Measurements from ENCODE around the gene WASF3. TPM values are rescaled to one million over a fixed set of nuclear protein-coding genes. Genes with fewer than 3 reads are reported as not detected.

The WASF3 gene
- total and polyA plus RNA-seq, 3 experiments from 2014 or later = 0.20 to 0.24 TPM; not detected in 1

- CTCF ChIA-PET = no interaction called here
- no peak overlapping the region for H3K27ac Mint-ChIP-seq
These were observed 119.7 kb downstream of the WASF3 start for GRCh38 chr13:26677156-26677555.

GRCh38 chr13:26678330-26678729, 120.8 kb downstream of the WASF3 start:
- H3K27ac Mint-ChIP-seq = no peak overlapping the region

More at GRCh38 chr13:26677156-26677555, 119.7 kb downstream of the WASF3 start:
- Histone ChIP-seq H3K36me3 (ENCODE audit: insufficient read depth, low read length) (no peaks in the 10 kb centered on the region), H3K4me1 (ENCODE audit: insufficient read depth, low read length) (no peaks in the 10 kb centered on the region), H3K27me3 (ENCODE audit: insufficient read depth, low read length, poor library complexity, severe bottlenecking) (no peaks in the 10 kb centered on the region), H3K27ac (ENCODE audit: low read depth, low read length) (no peak overlapping the region), H3K4me3 (ENCODE audit: low read length) (no peak overlapping the region), H3K9me3 (ENCODE audit: low read length) (no peaks in the 10 kb centered on the region)
- Mint-ChIP-seq H3K27me3 (peaks cover 3 to 26% of the 10 kb centered on the region in 2 donors), H3K4me1 (no peaks in the 10 kb centered on the region), H3K36me3 (no peaks in the 10 kb centered on the region), H3K9me3 (no peaks in the 10 kb centered on the region), H3K4me3 (no peak overlapping the region)
- POLR2A ChIA-PET = no interaction called here
- DNase-seq = no peak

GRCh38 chr13:26678796-26679195, 121.3 kb downstream of the WASF3 start:
- H3K9me3 Mint-ChIP-seq = no peaks in the 10 kb centered on the region
- no peaks in the 10 kb centered on the region for H3K36me3 Mint-ChIP-seq
- POLR2A ChIA-PET = no interaction called here
- no peaks in the 10 kb centered on the region for H3K9me3 ChIP-seq (ENCODE audit: low read length)
- no peaks in the 10 kb centered on the region for H3K36me3 ChIP-seq (ENCODE audit: insufficient read depth, low read length)
- no peak overlapping the region for H3K4me3 Mint-ChIP-seq
- H3K4me1 ChIP-seq (ENCODE audit: insufficient read depth, low read length) = no peaks in the 10 kb centered on the region
- no peaks in the 10 kb centered on the region for H3K4me1 Mint-ChIP-seq
- H3K27me3 ChIP-seq (ENCODE audit: insufficient read depth, low read length, poor library complexity, severe bottlenecking) = no peaks in the 10 kb centered on the region
- H3K27me3 Mint-ChIP-seq = peaks cover 3 to 29% of the 10 kb centered on the region in 2 donors
- no peak overlapping the region for H3K27ac Mint-ChIP-seq
- DNase-seq = no peak
- H3K4me3 ChIP-seq (ENCODE audit: low read length) = no peak overlapping the region
- no peak overlapping the region for H3K27ac ChIP-seq (ENCODE audit: low read depth, low read length)
- CTCF ChIA-PET = no interaction called here

More at GRCh38 chr13:26678330-26678729, 120.8 kb downstream of the WASF3 start:
- ChIA-PET POLR2A (no interaction called here), CTCF (no interaction called here)
- H3K9me3 ChIP-seq (ENCODE audit: low read length) = no peaks in the 10 kb centered on the region
- no peak for DNase-seq
- Mint-ChIP-seq H3K9me3 (no peaks in the 10 kb centered on the region), H3K4me3 (no peak overlapping the region), H3K4me1 (no peaks in the 10 kb centered on the region), H3K36me3 (no peaks in the 10 kb centered on the region), H3K27me3 (peaks cover 3 to 29% of the 10 kb centered on the region in 2 donors)
- no peaks in the 10 kb centered on the region for H3K36me3 ChIP-seq (ENCODE audit: insufficient read depth, low read length)
- H3K4me3 ChIP-seq (ENCODE audit: low read length) = no peak overlapping the region
- H3K27me3 ChIP-seq (ENCODE audit: insufficient read depth, low read length, poor library complexity, severe bottlenecking) = no peaks in the 10 kb centered on the region
- H3K4me1 ChIP-seq (ENCODE audit: insufficient read depth, low read length) = no peaks in the 10 kb centered on the region
- H3K27ac ChIP-seq (ENCODE audit: low read depth, low read length) = no peak overlapping the region

- Histone ChIP-seq H3K36me3 (ENCODE audit: insufficient read depth, low read length) (no peaks in the 10 kb centered on the region), H3K27me3 (ENCODE audit: insufficient read depth, low read length, poor library complexity, severe bottlenecking) (no peaks in the 10 kb centered on the region), H3K27ac (ENCODE audit: low read depth, low read length) (no peak overlapping the region), H3K4me3 (ENCODE audit: low read length) (no peak overlapping the region), H3K4me1 (ENCODE audit: insufficient read depth, low read length) (no peaks in the 10 kb centered on the region), H3K9me3 (ENCODE audit: low read length) (no peaks in the 10 kb centered on the region)
- Mint-ChIP-seq H3K36me3 (no peaks in the 10 kb centered on the region), H3K4me3 (no peak overlapping the region), H3K27ac (no peak overlapping the region), H3K4me1 (no peaks in the 10 kb centered on the region), H3K9me3 (no peaks in the 10 kb centered on the region), H3K27me3 (peaks cover 5 to 34% of the 10 kb centered on the region in 2 donors)
- ChIA-PET CTCF (no interaction called here), POLR2A (no interaction called here)
- DNase-seq = no peak
These were observed 122.1 kb downstream of the WASF3 start for GRCh38 chr13:26679411-26680122.

GRCh38 chr13:26680123-26680450, 122.6 kb downstream of the WASF3 start:
- CTCF ChIA-PET = no interaction called here
- DNase-seq = no peak
- Histone ChIP-seq H3K27me3 (ENCODE audit: insufficient read depth, low read length, poor library complexity, severe bottlenecking) (no peaks in the 10 kb centered on the region), H3K4me1 (ENCODE audit: insufficient read depth, low read length) (no peaks in the 10 kb centered on the region), H3K4me3 (ENCODE audit: low read length) (no peak overlapping the region), H3K27ac (ENCODE audit: low read depth, low read length) (no peak overlapping the region), H3K36me3 (ENCODE audit: insufficient read depth, low read length) (no peaks in the 10 kb centered on the region), H3K9me3 (ENCODE audit: low read length) (no peaks in the 10 kb centered on the region)
- Mint-ChIP-seq H3K4me3 (no peak overlapping the region), H3K27me3 (peaks cover 5 to 32% of the 10 kb centered on the region in 2 donors), H3K27ac (no peak overlapping the region), H3K9me3 (no peaks in the 10 kb centered on the region), H3K36me3 (no peaks in the 10 kb centered on the region), H3K4me1 (no peaks in the 10 kb centered on the region)
- POLR2A ChIA-PET = no interaction called here

GRCh38 chr13:26680572-26680971, 123.1 kb downstream of the WASF3 start:
- Mint-ChIP-seq H3K4me3 (no peak overlapping the region), H3K27ac (no peak overlapping the region), H3K27me3 (peaks cover 5 to 34% of the 10 kb centered on the region in 2 donors), H3K4me1 (no peaks in the 10 kb centered on the region), H3K9me3 (peaks cover 0 to 2% (median 0%) of the 10 kb centered on the region in 5 donors), H3K36me3 (no peaks in the 10 kb centered on the region)
- H3K27ac ChIP-seq (ENCODE audit: low read depth, low read length) = no peak overlapping the region
- CTCF ChIA-PET = no interaction called here
- H3K9me3 ChIP-seq (ENCODE audit: low read length) = no peaks in the 10 kb centered on the region
- H3K27me3 ChIP-seq (ENCODE audit: insufficient read depth, low read length, poor library complexity, severe bottlenecking) = no peaks in the 10 kb centered on the region
- no peaks in the 10 kb centered on the region for H3K36me3 ChIP-seq (ENCODE audit: insufficient read depth, low read length)
- no peak overlapping the region for H3K4me3 ChIP-seq (ENCODE audit: low read length)
- no peaks in the 10 kb centered on the region for H3K4me1 ChIP-seq (ENCODE audit: insufficient read depth, low read length)
- POLR2A ChIA-PET = no interaction called here
- no peak for DNase-seq

- H3K9me3 Mint-ChIP-seq = peaks cover 0 to 2% (median 0%) of the 10 kb centered on the region in 5 donors
- H3K27ac Mint-ChIP-seq = no peak overlapping the region
- POLR2A ChIA-PET = no interaction called here
These were observed 123.6 kb downstream of the WASF3 start for GRCh38 chr13:26681036-26681435.

GRCh38 chr13:26682606-26683005, 125.1 kb downstream of the WASF3 start:
- Mint-ChIP-seq H3K4me3 (no peak overlapping the region), H3K4me1 (no peaks in the 10 kb centered on the region), H3K9me3 (peaks cover 0 to 2% (median 0%) of the 10 kb centered on the region in 5 donors), H3K36me3 (no peaks in the 10 kb centered on the region), H3K27me3 (peaks cover 5 to 44% of the 10 kb centered on the region in 2 donors), H3K27ac (no peak overlapping the region)
- no peaks in the 10 kb centered on the region for H3K27me3 ChIP-seq (ENCODE audit: insufficient read depth, low read length, poor library complexity, severe bottlenecking)
- no peaks in the 10 kb centered on the region for H3K9me3 ChIP-seq (ENCODE audit: low read length)
- no peaks in the 10 kb centered on the region for H3K4me1 ChIP-seq (ENCODE audit: insufficient read depth, low read length)
- POLR2A ChIA-PET = no interaction called here
- H3K36me3 ChIP-seq (ENCODE audit: insufficient read depth, low read length) = no peaks in the 10 kb centered on the region
- H3K4me3 ChIP-seq (ENCODE audit: low read length) = no peak overlapping the region
- CTCF ChIA-PET = no interaction called here
- no peak for DNase-seq
- no peak overlapping the region for H3K27ac ChIP-seq (ENCODE audit: low read depth, low read length)

More at GRCh38 chr13:26681036-26681435, 123.6 kb downstream of the WASF3 start:
- no peak overlapping the region for H3K4me3 Mint-ChIP-seq
- Histone ChIP-seq H3K9me3 (ENCODE audit: low read length) (no peaks in the 10 kb centered on the region), H3K27me3 (ENCODE audit: insufficient read depth, low read length, poor library complexity, severe bottlenecking) (no peaks in the 10 kb centered on the region), H3K4me3 (ENCODE audit: low read length) (no peak overlapping the region), H3K36me3 (ENCODE audit: insufficient read depth, low read length) (no peaks in the 10 kb centered on the region), H3K4me1 (ENCODE audit: insufficient read depth, low read length) (no peaks in the 10 kb centered on the region), H3K27ac (ENCODE audit: low read depth, low read length) (no peak overlapping the region)
- no peaks in the 10 kb centered on the region for H3K36me3 Mint-ChIP-seq
- H3K4me1 Mint-ChIP-seq = no peaks in the 10 kb centered on the region
- CTCF ChIA-PET = no interaction called here
- peaks cover 5 to 36% of the 10 kb centered on the region in 2 donors for H3K27me3 Mint-ChIP-seq
- no peak for DNase-seq
